ENCODE data around the gene TMPRSS9.

The TMPRSS9 gene

DNA sequence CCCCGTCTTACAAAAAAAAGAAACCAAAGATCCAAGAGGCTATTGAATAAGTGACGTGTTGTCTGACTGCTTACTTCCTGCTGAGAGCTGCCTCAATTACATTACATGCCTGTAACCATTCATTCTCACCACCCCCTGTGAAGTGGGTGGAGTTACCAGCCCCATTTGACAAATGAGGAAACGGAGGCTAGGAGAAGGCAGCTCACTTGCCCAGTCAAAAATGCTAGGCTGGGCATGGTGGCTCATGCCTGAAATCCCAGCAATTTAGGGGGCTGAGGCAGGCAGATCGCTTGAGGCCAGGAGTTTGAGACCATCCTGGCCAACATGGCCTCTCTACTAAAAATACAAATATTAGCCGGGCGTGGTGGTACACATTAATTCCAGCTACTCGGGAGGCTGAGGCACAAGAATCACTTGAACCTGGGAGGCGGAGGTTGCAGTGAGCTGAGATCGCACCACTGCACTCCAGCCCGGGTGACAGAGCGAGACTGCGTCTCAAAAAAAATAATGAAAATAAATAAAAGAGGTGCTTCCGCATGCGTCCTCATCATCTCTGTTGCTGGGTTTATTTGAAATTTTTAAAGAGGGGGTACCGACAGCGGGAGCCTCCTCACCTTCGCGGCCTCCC, 32.2 kb upstream of the TMPRSS9 start:
- H3K27me3 ChIP-seq (ENCODE audit: insufficient read depth, low read length), result no peaks in the 10 kb centered on the region
- H2BK120ac ChIP-seq (ENCODE audit: insufficient read depth, low read length, poor library complexity), result peak overlapping the region; percentile 15
- H3K27ac ChIP-seq (ENCODE audit: low read depth, low read length), result peak overlapping the region; percentile 55
- H3K4ac ChIP-seq (ENCODE audit: low read depth, low read length), result peak overlapping the region; percentile 31
- H3K4me1 ChIP-seq (ENCODE audit: control insufficient read depth in 1 of 2, insufficient read depth in 2 of 2, low read length in 2 of 2), result peaks cover 8 to 19% of the 10 kb centered on the region in 2 experiments
- H3K14ac ChIP-seq (ENCODE audit: low read length), result peak overlapping the region; percentile 33
- H3K36me3 ChIP-seq (ENCODE audit: control insufficient read depth in 1 of 2, insufficient read depth in 2 of 2, low read length in 2 of 2), result peaks cover 30% of the 10 kb centered on the region in 2 experiments
- H3K18ac ChIP-seq (ENCODE audit: low read length), result peak overlapping the region; percentile 72
- H3K79me1 ChIP-seq (ENCODE audit: low read length), result peaks cover 8% of the 10 kb centered on the region
- no peak overlapping the region for H2BK5ac ChIP-seq (ENCODE audit: low read depth, low read length, poor library complexity)
- no peak overlapping the region for H4K12ac ChIP-seq (ENCODE audit: low read depth, low read length)
- H3K9ac ChIP-seq (ENCODE audit: low read length), result peak overlapping the region; percentile 96
- DNase-seq, result peak; percentile 33 to 59
- H3K23ac ChIP-seq (ENCODE audit: low read length), result no peak overlapping the region
- H4K8ac ChIP-seq (ENCODE audit: low read depth, low read length), result peak overlapping the region; percentile 82
- no peaks in the 10 kb centered on the region for H3K9me3 ChIP-seq (ENCODE audit: insufficient read depth, low read depth, low read length)
- no peak overlapping the region for H2AFZ ChIP-seq (ENCODE audit: insufficient read depth, low read length, poor library complexity)
- peak overlapping the region; percentile 99 for H3K4me3 ChIP-seq (ENCODE audit: low read depth, low read length)
- peak overlapping the region; percentile 72 for H4K91ac ChIP-seq (ENCODE audit: low read depth, low read length)
- H2AK5ac ChIP-seq (ENCODE audit: low read length), result no peak overlapping the region
- peak overlapping the region; percentile 100 for H3K4me2 ChIP-seq (ENCODE audit: low read length)
- WGBS (ENCODE audit: extremely low coverage, insufficient coverage, insufficient read length), result no CpG with 5 or more reads among the region's 18 CpGs
- peaks cover 10% of the 10 kb centered on the region for H3K79me2 ChIP-seq (ENCODE audit: control insufficient read depth, insufficient read depth, low read length, poor library complexity)
- H2BK12ac ChIP-seq (ENCODE audit: low read length), result no peak overlapping the region

GRCh38 chr19:2328401-2329148, 31.5 kb upstream of the TMPRSS9 start, which contains the start of the genes LSM7 and SPPL2B:
Gene LSM7, minus strand, starts transcription at chr19:2328586. Its CDS starts 20 bp downstream, at chr19:2328566.
Gene SPPL2B, plus strand, starts transcription at chr19:2328684. Its CDS starts 26 bp downstream, at chr19:2328710.
- Histone ChIP-seq H2AFZ (ENCODE audit: insufficient read depth, low read length, poor library complexity) (peak within 1 kb of the TSS; percentile 80), H3K79me2 (ENCODE audit: control insufficient read depth, insufficient read depth, low read length, poor library complexity) (peaks cover 10% of the 10 kb centered on the region), H3K9ac (ENCODE audit: low read length) (peak within 1 kb of the TSS; percentile 97), H3K4me2 (ENCODE audit: low read length) (peak within 1 kb of the TSS; percentile 100), H2BK5ac (ENCODE audit: low read depth, low read length, poor library complexity) (peak within 1 kb of the TSS; percentile 13), H3K79me1 (ENCODE audit: low read length) (peaks cover 8% of the 10 kb centered on the region), H2BK12ac (ENCODE audit: low read length) (no peak within 1 kb of the TSS), H3K36me3 (ENCODE audit: control insufficient read depth in 1 of 2, insufficient read depth in 2 of 2, low read length in 2 of 2) (peaks cover 24% of the 10 kb centered on the region in 2 experiments), H4K12ac (ENCODE audit: low read depth, low read length) (peak within 1 kb of the TSS; percentile 63), H3K14ac (ENCODE audit: low read length) (peak within 1 kb of the TSS; percentile 71), H3K23ac (ENCODE audit: low read length) (no peak within 1 kb of the TSS), H3K27me3 (ENCODE audit: insufficient read depth, low read length) (no peaks in the 10 kb centered on the region), H3K4me3 (ENCODE audit: low read depth, low read length) (peak within 1 kb of the TSS; percentile 99), H3K18ac (ENCODE audit: low read length) (peak within 1 kb of the TSS; percentile 72), H3K4ac (ENCODE audit: low read depth, low read length) (peak within 1 kb of the TSS; percentile 98), H3K27ac (ENCODE audit: low read depth, low read length) (peak within 1 kb of the TSS; percentile 55), H3K9me3 (ENCODE audit: insufficient read depth, low read depth, low read length) (no peaks in the 10 kb centered on the region), H2AK5ac (ENCODE audit: low read length) (peak within 1 kb of the TSS; percentile 82), H4K8ac (ENCODE audit: low read depth, low read length) (peak within 1 kb of the TSS; percentile 82), H4K91ac (ENCODE audit: low read depth, low read length) (peak within 1 kb of the TSS; percentile 81), H2BK120ac (ENCODE audit: insufficient read depth, low read length, poor library complexity) (peak within 1 kb of the TSS; percentile 77), H3K4me1 (ENCODE audit: control insufficient read depth in 1 of 2, insufficient read depth in 2 of 2, low read length in 2 of 2) (peaks cover 8 to 19% of the 10 kb centered on the region in 2 experiments)
- DNase-seq, result peak; percentile 90 to 97
- WGBS (ENCODE audit: extremely low coverage, insufficient coverage, insufficient read length), result no CpG with 5 or more reads among the region's 89 CpGs

DNA sequence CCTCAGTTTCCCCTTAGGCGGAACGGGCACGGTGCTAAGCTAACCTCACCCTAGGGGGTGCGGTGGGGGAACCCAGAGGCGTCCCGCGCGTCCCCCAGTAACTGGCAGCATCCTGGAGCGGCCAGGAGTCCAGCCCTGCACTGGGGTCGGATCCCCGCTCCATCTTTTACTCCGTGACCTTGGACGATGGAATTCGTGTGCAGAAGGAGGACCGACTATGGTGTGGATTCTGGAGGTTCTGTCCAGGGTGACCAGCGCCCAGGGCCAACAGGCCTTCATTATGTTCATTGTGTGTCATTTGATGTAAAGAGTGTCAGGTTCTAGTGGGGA, 31.0 kb upstream of the TMPRSS9 start:
- Histone ChIP-seq H3K4ac (ENCODE audit: low read depth, low read length) (peak overlapping the region; percentile 98), H3K4me2 (ENCODE audit: low read length) (peak overlapping the region; percentile 100), H3K14ac (ENCODE audit: low read length) (peak overlapping the region; percentile 71), H2BK5ac (ENCODE audit: low read depth, low read length, poor library complexity) (peak overlapping the region; percentile 13), H3K36me3 (ENCODE audit: control insufficient read depth in 1 of 2, insufficient read depth in 2 of 2, low read length in 2 of 2) (peaks cover 19% of the 10 kb centered on the region in 2 experiments), H3K27ac (ENCODE audit: low read depth, low read length) (no peak overlapping the region), H3K9ac (ENCODE audit: low read length) (peak overlapping the region; percentile 97), H2BK120ac (ENCODE audit: insufficient read depth, low read length, poor library complexity) (peak overlapping the region; percentile 77), H3K18ac (ENCODE audit: low read length) (peak overlapping the region; percentile 60), H2AFZ (ENCODE audit: insufficient read depth, low read length, poor library complexity) (peak overlapping the region; percentile 80), H2AK5ac (ENCODE audit: low read length) (peak overlapping the region; percentile 82), H2BK12ac (ENCODE audit: low read length) (no peak overlapping the region), H3K27me3 (ENCODE audit: insufficient read depth, low read length) (no peaks in the 10 kb centered on the region), H4K12ac (ENCODE audit: low read depth, low read length) (peak overlapping the region; percentile 63), H3K79me1 (ENCODE audit: low read length) (peaks cover 8% of the 10 kb centered on the region), H3K23ac (ENCODE audit: low read length) (no peak overlapping the region), H3K79me2 (ENCODE audit: control insufficient read depth, insufficient read depth, low read length, poor library complexity) (peaks cover 10% of the 10 kb centered on the region), H3K4me1 (ENCODE audit: control insufficient read depth in 1 of 2, insufficient read depth in 2 of 2, low read length in 2 of 2) (peaks cover 8 to 19% of the 10 kb centered on the region in 2 experiments), H4K91ac (ENCODE audit: low read depth, low read length) (peak overlapping the region; percentile 81), H3K4me3 (ENCODE audit: low read depth, low read length) (peak overlapping the region; percentile 99), H3K9me3 (ENCODE audit: insufficient read depth, low read depth, low read length) (no peaks in the 10 kb centered on the region), H4K8ac (ENCODE audit: low read depth, low read length) (peak overlapping the region; percentile 67)
- WGBS (ENCODE audit: extremely low coverage, insufficient coverage, insufficient read length), result no CpG with 5 or more reads among the region's 16 CpGs
- DNase-seq, result no peak

GRCh38 chr19:2329501-2329916, 30.6 kb upstream of the TMPRSS9 start:
- no peak overlapping the region for H3K27ac ChIP-seq (ENCODE audit: low read depth, low read length)
- peaks cover 10% of the 10 kb centered on the region for H3K79me2 ChIP-seq (ENCODE audit: control insufficient read depth, insufficient read depth, low read length, poor library complexity)
- H3K18ac ChIP-seq (ENCODE audit: low read length), result no peak overlapping the region
- H3K9ac ChIP-seq (ENCODE audit: low read length), result no peak overlapping the region
- no peaks in the 10 kb centered on the region for H3K27me3 ChIP-seq (ENCODE audit: insufficient read depth, low read length)
- H3K9me3 ChIP-seq (ENCODE audit: insufficient read depth, low read depth, low read length), result no peaks in the 10 kb centered on the region
- H3K4ac ChIP-seq (ENCODE audit: low read depth, low read length), result peak overlapping the region; percentile 7
- H3K4me2 ChIP-seq (ENCODE audit: low read length), result peak overlapping the region; percentile 100
- peak overlapping the region; percentile 54 for H3K4me3 ChIP-seq (ENCODE audit: low read depth, low read length)
- no peak overlapping the region for H2BK120ac ChIP-seq (ENCODE audit: insufficient read depth, low read length, poor library complexity)
- H2AFZ ChIP-seq (ENCODE audit: insufficient read depth, low read length, poor library complexity), result no peak overlapping the region
- H3K23ac ChIP-seq (ENCODE audit: low read length), result no peak overlapping the region
- H3K36me3 ChIP-seq (ENCODE audit: control insufficient read depth in 1 of 2, insufficient read depth in 2 of 2, low read length in 2 of 2), result peaks cover 16 to 17% of the 10 kb centered on the region in 2 experiments
- H2BK5ac ChIP-seq (ENCODE audit: low read depth, low read length, poor library complexity), result no peak overlapping the region
- H3K4me1 ChIP-seq (ENCODE audit: control insufficient read depth in 1 of 2, insufficient read depth in 2 of 2, low read length in 2 of 2), result peaks cover 8 to 19% of the 10 kb centered on the region in 2 experiments
- DNase-seq, result no peak
- H3K79me1 ChIP-seq (ENCODE audit: low read length), result peaks cover 8% of the 10 kb centered on the region
- H4K12ac ChIP-seq (ENCODE audit: low read depth, low read length), result peak overlapping the region; percentile 63
- no CpG with 5 or more reads among the region's 13 CpGs for WGBS (ENCODE audit: extremely low coverage, insufficient coverage, insufficient read length)
- H2BK12ac ChIP-seq (ENCODE audit: low read length), result no peak overlapping the region
- no peak overlapping the region for H4K8ac ChIP-seq (ENCODE audit: low read depth, low read length)
- H4K91ac ChIP-seq (ENCODE audit: low read depth, low read length), result no peak overlapping the region
- H2AK5ac ChIP-seq (ENCODE audit: low read length), result peak overlapping the region; percentile 82
- H3K14ac ChIP-seq (ENCODE audit: low read length), result no peak overlapping the region
